Right lobe of liver (tissue), 4 donors: ENCODE results near the gene SLC8A1.

Experiments
- CTCF ChIP-seq, 4 donors: fragments of 200-600 bp in 3 of 4; fragments of 450-650 bp in 1 of 4; IDR thresholded peaks; one replicate each; pipeline versions ENCODE4 v1.5.1 to v1.8.0; 2016 to 2022; ENCODE audit warnings: antibody characterized with exemption in 4 of 4, mild to moderate bottlenecking in 2 of 4
- POLR2A ChIP-seq: fragments of 450-650 bp; IDR thresholded peaks from one replicate; pipeline ENCODE4 v1.6.1; 2017; ENCODE audit warnings: antibody characterized with exemption, mild to moderate bottlenecking
- donor health status: DM: no; HTN: no; CAD: no.
- donor health status: DM: no; HTN: no; CAD: no.
- donor health status: DM: no; HTN: yes; CAD: no.

GRCh38 chr2:40208463-40208862 is 243.4 kb downstream of the SLC8A1 start:
- no peak for TF ChIP-seq CTCF (IDR thresholded peaks at IDR 0.05)
- no peak for TF ChIP-seq POLR2A
